Sciatic nerve (tissue), 2 donors: ENCODE results near the gene PROK1. TPM values are rescaled to one million over a fixed set of nuclear protein-coding genes. Genes with fewer than 3 reads are reported as not detected.
A peak's percentile ranks its signal among the peaks of the same experiment; 100 is the strongest.

Source experiments
- ATAC-seq: fragments of 200-7000 bp; cut with Tn5 transposase; one replicate; pipeline ENCODE4 v1.9.1; 2020; ENCODE audit warnings: mild to moderate bottlenecking, moderate library complexity
- DNase-seq: peaks from one replicate; pipeline ENCODE4 v3.0.0-alpha.2; 2020; ENCODE audit warnings: low spot score
- intact Hi-C: fragments of 100-400 bp; cut with DNase I; formaldehyde crosslinking; loops from one replicate; pipeline ENCODE4 v1.14.2; 2022
- total RNA-seq: library from RNA; stranded (reverse); fragmentation: NEBNext Ultra II Directional; extraction: Animal tissue kit (Norgen Biotek cat#: 25700); gene quantifications from one replicate; pipeline ENCODE4 v1.2.1, GENCODE V29; 2021
- donor health status: DM: no; HTN: no; CAD: no.
- donor health status: DM: no; HTN: no; CAD: no.

The PROK1 gene
- total RNA-seq, 1 donor from 2014 or later = not detected

DNA sequence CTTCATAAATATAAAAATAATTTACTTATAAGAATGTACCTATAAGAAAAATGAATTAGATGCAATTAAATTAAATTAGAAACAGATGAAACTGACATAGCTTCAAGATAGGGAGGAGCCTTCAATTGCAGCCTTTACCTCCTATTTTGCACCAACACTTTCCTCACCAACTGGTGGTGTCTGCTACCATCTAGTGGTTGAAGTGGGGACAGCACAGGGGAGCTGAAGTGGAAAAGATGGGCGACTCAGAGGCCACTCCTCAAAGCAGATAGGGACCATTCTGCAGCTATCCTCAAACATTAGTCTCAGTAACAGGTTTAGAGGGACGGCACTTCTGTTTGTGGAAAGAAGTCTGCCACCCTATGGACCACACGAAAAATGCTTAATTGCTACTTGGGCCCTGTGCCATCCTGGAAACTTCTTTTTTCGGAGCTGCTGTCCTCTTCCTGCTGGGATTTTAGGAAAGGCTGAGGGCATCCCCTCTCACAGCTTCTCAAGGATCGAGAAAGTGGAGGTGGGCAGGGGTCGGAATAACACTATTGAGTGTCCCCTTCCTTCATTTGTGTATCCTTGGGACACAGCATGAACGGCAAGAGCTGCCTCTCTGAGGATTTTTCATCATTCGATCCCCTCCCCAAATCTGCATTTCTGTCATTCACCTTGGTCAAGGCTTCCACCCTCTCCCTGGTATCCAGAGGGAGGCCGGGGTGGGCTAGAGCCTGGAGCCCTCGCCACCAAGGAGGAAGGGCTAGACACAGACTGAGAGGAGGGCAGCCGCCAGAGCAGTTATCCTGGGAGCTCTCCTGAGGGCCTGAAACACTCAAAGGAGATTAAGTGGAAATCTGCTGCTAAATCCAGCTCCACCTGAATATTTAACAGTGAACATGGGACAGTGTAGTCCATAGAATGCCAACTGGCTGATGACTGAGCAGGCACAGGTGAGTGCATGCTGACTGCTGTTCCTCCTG is 9.6 kb downstream of the PROK1 start:
- ATAC-seq = peak; percentile 87
- peak; percentile 89 for DNase-seq
- intact Hi-C loops = loop anchor here (5.0 kb wide), 1 partner anchor 258 kb away; no protein-coding TSS in a partner anchor

DNA sequence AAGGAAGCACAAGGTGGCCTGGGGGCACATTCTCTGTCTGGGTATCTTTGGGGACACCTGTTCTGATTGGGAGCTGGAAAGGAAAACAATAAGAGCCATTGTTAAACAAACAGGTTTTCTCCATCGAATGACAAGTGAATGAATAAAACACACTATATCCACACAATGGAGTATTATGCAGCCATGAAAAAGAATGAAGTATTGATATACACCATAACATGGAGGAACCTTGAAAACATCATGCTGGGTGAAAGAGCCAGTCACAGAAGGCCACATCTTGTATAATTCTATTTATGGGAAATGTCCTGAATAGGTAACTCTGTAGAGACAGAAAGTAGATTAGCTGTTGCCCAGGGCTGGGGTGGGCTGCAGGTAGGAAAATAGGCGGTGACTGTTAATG is 11.1 kb downstream of the PROK1 start:
- no peak for DNase-seq
- intact Hi-C loops = loop anchor here (5.0 kb wide), 1 partner anchor 260 kb away; no protein-coding TSS in a partner anchor
- no peak for ATAC-seq

DNA sequence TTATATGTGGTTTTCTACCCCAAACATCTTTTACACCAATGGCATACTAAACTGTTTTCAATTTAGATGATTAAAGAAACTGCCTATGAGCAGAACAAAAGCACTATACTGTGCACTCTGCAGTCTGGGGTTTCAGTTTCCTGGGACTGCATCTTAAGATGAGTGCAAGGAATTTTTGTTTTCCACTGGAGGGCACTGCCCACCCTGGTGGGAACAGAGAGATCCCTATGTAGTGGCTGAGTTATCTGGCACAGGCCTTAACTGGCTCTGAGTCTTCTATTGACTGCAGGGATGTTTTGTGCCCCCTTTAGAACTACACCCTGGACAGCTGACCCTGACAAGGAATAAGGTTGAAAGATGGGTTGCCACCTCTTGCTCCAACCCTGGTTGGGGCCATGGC is 12.0 kb downstream of the PROK1 start:
- ATAC-seq (peak; percentile 31), DNase-seq (no peak)
- intact Hi-C loops = loop anchor here (5.0 kb wide), 1 partner anchor 261 kb away; no protein-coding TSS in a partner anchor

DNA sequence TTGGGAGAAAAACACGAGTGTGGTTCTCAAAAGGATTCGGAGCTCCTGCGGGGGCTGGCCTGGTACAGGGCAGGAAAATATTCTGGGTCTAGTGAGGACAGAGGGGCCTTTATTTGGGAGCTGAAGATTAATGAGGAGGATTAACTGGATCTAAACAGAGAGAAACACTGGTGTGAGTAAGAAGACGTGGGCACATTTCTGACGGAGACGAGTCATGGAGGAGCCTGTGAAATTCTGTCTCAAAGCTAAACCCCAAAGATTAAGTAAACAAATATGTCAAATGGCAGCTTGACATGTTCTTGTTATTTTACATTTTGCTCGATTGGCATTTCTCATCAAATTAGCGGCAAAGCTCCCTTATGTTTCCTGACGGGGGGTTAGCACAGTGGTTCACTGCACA is 12.8 kb downstream of the PROK1 start:
- no peak for ATAC-seq
- no peak for DNase-seq
- intact Hi-C loops = loop anchor here (5.0 kb wide), 1 partner anchor 261 kb away; no protein-coding TSS in a partner anchor

DNA sequence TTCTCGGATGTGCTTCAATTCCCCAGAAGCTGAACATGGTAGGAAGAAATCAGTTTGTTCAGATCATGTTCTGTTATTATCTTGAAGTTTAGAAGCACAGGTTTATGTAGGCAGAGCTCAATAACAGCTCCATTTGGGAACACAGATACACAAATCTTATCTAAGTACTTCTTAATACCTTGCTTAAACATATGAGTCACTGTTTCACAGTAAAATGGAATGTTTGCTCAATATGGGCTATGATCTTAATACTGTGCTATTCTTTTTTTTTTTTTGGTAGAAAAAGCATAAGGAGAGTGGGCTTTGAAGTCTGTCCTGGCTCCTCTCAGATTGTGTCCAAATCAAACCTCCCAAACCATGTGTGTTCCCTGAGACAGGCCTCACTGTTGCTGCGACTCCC is 13.4 kb downstream of the PROK1 start:
- intact Hi-C loops = loop anchor here (5.0 kb wide), 1 partner anchor 262 kb away; no protein-coding TSS in a partner anchor
- ATAC-seq (no peak), DNase-seq (no peak)

DNA sequence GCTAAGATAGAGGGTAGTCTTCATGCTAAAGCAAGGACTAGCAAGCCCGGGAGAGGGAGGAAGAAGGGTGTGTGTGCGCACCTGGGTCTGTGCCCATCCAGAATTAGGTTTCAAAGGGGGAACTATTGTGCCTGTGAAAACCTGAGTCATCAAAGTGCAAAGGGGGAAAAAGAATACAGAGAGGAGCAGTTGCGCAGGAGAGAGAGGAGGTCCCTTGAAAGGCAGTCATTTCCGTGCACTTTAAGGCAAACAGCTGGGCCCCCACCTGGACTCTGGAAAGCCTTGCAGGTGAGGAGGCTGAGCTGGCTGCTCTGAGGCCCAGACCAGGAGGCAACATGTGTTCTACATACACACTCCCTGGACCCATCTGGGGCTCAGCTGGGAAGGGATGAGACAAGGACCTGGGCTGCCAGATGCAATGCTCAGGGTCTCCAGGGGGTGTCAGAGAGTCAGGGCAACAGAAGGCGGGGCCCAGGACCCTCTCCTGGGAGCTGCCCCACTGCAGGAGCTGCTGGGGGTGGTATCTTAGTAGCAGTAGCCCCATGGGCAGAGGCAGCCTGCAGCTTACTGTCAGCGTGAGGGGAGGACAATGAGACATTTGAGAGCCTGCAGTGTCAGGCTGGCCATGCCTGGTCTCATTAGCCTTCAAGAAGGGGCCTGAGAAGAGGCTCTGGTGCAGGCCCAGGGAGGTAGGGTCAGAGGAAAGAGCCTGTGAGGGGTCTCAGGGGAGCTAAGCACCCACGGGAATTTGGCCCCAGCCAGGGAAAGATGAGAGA is 14.3 kb downstream of the PROK1 start:
- no peak for ATAC-seq
- DNase-seq = no peak
- intact Hi-C loops = no loop called here

DNA sequence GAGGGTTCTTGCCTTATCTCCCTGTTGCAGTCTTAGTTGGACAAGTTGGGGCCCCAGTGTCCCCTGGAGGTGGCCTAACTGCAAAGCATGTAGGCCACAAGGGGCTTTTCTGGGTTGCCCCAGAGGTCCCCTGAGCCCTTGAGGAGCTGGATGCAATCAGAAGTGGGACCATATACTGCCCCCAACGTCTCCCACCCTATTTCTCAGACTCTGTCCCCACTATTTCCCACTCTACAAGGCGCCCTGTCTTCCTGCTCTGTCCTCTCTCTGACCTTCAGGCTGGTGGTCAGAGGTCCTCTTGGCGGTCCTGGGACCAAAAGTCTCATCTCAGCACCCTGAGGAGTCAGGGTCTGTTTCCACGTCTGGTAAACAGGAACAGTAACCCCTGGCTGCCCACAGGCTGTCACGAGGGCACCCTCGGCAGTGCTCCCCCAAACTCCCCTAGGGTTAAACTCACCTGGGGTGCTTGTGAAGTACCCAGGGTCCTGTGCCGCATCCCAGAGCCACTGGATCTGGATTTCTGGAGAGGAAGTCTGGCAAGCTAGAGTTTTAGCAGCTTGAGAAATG is 14.9 kb downstream of the PROK1 start:
- intact Hi-C loops = no loop called here
- ATAC-seq (no peak), DNase-seq (no peak)

DNA sequence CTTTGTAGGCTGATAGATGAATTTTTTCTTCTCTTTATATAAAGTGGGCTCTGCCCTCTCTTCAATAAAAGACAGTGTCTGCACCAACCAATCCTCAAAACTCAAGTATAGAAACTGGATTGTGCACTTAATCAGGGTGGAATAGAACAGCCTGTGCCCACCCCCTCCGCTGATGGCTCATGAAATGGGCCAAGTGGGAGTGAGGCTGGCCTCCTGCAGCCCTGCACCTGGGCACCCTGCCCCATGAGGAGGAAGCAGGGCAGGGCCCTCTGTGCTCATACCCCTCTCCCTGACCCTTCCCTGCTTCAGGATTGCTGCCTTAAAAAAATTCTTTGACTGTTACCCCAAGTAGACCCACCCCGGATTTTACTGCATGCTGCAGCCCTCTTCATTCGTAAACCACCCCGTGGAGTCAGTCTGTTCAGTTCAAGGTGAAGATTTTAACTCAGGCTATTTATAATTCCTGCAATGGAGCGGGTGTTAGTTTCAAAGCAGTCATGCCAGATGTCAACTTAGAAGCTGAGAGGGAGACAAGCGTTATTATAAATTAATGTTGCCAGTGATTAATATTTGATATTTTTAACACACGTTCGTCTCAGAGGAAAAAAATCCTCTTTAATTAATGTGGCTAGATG is 15.8 kb downstream of the PROK1 start:
- ATAC-seq = no peak
- no peak for DNase-seq
- intact Hi-C loops = no loop called here

DNA sequence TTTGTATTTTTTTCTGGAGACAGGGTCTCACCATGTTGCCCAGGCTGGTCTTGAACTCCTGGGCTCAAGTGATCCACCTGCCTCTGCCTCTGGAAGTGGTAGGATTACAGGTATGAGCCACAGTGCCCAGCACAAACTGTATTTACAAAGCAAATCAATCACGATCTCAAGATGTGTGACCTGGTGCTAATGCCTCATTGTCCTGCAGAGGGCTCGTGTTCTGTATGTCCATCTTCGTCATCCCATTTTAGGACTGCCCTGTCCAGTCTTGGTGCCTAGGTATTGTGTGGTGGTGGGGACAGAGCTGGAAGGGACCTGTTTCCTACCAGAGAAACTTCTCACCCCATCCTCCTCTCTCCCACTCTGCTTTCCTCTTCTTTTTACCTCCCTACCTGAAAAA is 20.2 kb downstream of the PROK1 start:
- no peak for DNase-seq
- no peak for ATAC-seq
- intact Hi-C loops = no loop called here

DNA sequence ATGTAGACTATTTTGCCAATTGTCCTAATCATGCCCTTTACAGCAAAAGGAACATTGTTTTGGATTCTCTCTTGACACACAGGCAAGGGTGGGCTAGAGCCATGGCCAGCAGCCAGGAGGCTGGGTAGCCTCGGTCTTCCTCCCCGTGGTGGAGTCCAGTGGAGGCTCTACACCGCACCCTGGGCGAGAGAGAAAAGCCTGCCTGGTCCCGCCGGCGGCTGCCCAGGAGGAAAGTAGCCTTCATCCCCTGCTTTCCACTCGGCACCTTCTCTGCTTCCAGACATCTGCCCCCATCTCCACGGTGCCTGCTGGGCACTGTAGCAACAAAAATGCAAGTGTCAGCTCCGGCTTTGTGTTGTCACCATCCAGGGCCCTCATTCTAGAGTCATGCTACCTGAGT is 21.6 kb downstream of the PROK1 start:
- DNase-seq = no peak
- intact Hi-C loops = no loop called here
- ATAC-seq = no peak

DNA sequence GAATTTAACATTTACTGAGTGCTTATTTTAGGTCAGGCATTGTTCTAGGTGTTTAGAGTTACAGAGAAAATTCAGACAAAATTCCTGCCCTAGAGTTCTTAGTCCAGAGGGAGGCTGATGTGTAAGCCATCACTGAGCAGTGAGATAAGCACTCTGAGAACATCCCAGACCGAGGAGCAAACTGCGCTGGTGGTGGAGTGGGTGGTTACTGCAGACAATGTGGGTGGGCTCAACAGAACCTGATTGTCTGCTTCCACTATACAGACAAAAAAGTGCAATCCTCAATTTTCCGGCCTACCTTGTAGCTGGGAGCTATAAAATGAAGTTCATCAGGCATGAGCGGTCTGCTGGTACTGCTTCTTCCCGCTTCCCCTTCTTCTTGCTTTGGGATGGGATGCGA is 23.5 kb downstream of the PROK1 start:
- ATAC-seq = no peak
- intact Hi-C loops = no loop called here
- DNase-seq = no peak

DNA sequence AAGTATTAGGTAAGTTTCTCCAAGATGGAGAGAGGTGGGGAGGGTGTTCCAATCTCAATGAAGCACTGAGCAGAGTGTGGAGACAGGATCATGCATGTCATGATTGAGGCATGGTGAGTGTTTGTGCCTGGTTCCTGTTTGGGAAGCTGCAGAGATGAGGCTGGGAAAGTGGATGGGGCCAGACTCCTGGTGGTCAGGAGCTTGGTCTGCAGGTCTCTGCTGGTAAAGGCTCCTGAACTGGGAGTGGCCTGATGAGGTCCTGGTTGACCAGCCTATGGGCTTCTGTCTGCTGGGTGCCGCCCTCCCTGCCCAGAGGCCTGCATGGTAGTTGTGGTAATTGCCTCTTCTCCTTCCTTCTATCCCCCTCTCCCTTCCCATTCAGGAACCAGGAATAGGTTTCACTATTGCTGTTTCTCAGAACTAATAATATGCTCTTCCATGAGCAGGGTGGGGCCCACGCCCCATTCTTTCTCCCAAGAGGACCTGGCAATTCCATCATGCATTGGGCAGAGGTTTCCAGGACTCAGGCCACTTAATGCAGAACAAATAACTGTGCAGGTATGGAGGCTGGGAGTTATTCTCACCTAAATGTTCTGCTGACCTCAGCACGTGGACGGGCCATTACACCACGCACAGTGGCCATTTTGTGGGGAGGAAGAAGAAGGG is 24.5 kb downstream of the PROK1 start:
- DNase-seq (no peak), ATAC-seq (no peak)
- intact Hi-C loops = no loop called here

DNA sequence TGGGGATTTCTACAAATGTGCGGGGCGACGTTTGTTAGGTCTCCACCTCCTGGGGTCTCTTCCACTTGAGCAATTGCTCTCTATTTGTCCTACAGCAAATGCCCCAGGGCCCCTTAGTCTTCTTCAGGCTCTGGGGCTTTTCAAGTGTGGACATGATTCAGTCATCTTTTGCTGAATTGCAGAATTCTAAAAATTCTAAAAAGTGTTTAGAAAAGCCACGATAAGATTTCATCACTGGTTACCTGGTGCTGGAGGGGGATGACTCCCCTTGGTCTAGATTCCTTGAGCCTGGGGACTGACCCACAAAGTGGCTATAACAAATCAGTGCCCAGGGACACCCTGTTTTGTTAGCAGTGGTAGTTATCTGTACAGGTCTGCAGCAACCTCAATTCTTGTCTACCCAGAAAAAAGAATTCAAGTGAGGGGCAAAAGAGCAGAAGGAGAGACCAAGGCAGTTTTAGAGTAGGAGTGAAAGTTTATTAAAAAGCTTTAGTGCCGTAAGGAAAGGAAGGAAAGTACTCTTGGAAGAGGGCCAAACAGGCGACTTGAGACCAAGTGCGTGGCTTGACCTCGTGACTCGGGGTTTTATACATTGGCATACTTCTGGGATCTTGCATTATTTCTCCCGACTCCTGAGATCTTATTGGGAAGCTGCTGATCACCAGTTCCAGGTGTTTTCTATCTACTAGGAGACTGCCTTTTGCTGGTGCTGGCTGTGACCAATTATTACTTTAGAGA is 25.2 kb downstream of the PROK1 start:
- intact Hi-C loops = no loop called here
- no peak for DNase-seq
- ATAC-seq = no peak

DNA sequence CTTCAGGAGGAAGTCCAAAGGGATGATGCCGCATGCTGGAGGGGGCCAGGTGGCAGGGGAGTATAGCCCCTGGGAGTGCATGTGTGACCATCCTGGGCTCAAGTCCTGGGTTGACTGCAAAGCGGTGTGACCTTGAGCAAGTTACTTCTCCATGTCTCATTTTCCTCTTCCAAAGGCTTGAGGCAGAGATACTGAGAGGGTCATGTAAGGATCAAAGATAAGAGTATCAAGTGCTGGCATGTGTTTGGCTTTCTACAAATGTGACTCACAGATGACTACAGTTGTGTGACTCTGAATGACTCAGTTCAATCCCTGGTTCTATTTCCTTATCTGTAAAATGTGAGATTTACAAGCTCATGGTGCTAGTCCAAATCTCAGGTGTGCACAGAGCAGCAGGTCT is 26.1 kb downstream of the PROK1 start:
- intact Hi-C loops = no loop called here
- ATAC-seq (no peak), DNase-seq (no peak)

DNA sequence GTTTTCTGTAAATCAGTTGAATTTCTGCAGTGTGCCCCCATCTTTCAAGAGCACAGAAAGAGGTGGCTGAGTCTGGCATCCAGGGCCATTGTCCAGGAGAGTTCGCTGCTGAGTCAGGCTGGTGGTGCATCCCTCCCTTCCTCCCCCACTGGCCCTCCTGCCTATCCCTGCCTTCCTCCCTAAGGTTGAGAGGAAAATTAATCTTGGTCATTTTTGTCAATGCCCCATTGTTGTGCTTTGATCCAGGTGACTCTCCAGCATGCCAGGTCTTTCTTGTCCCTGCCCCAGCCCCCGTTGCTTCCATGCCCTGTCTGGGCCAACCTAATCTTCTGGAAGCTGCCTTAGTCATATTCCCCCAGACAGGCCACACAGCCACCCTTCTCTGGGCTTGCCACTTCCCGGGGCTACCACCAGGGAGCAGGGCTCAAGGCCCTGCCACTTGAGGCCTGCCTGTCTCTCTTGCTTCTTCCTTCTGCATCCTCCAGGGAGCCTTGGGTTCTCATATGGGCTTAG is 26.6 kb downstream of the PROK1 start:
- ATAC-seq (no peak), DNase-seq (no peak)
- intact Hi-C loops = no loop called here

DNA sequence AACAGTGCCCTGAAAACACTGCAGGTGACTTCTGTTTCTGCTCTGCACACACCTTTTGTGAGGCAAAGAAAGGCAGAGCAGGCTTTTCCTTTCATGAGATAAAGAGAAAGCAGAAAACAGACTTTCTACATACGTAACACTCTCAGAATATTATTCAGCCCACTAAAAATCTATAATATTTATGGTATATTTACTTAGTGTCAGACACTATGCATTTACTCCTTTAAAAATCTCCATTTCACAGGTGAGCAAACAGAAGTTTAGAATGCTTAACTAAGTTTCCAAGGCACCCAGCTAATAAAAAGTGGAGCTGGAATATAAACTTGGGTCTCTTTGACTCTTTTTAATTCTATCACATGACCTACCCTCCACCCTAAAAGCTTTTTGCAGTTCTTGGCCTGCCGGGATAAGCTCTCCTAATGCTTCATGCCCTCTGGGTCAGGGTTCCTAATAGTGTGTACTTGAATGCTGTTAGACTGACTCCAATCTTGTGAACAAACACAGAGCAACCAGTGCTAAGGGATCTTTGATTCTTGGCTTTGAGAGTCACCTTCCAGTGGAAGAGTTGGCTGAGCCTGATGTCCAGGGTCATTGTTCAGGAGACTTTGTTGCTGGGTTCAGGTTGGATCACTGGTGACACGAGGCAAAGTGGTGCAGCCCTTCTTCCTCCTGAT is 27.2 kb downstream of the PROK1 start:
- ATAC-seq (no peak), DNase-seq (no peak)
- intact Hi-C loops = no loop called here

DNA sequence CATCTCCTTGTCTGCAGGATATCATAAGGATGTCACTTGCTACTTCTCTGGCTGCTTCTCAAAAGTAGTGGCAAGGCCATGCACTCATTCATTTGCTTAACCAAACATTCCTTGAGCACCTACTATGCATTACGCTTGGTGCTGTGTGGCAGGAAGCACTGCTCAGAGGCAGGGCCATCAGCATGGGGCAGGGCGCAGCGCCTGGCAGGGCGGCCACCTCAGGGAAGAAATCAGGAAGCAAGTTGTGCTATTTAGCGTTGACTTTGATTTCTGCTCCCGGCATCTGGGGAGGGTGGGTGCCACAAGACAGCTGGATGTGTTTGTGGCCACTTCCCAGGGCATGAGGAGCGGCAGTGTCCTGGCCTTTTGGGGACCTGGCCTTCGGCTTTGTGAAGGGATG is 27.9 kb downstream of the PROK1 start:
- ATAC-seq (no peak), DNase-seq (no peak)
- intact Hi-C loops = no loop called here
